HG02884 (cell line): ENCODE results near the gene TROAP.
"Not testable (repeated sequence)": the region's sequence is repeated elsewhere in the genome, so short reads cannot be mapped to it uniquely, and the experiment has no call there.

ENCODE experiments used
- ATAC-seq: cut with Tn5 transposase; IDR thresholded peaks from one replicate; pipeline ENCODE4 v1.9.1; 2021; ENCODE audit warnings: mild to moderate bottlenecking, moderate library complexity; ENCODE audit not compliant: unreplicated experiment

Gene TROAP

DNA sequence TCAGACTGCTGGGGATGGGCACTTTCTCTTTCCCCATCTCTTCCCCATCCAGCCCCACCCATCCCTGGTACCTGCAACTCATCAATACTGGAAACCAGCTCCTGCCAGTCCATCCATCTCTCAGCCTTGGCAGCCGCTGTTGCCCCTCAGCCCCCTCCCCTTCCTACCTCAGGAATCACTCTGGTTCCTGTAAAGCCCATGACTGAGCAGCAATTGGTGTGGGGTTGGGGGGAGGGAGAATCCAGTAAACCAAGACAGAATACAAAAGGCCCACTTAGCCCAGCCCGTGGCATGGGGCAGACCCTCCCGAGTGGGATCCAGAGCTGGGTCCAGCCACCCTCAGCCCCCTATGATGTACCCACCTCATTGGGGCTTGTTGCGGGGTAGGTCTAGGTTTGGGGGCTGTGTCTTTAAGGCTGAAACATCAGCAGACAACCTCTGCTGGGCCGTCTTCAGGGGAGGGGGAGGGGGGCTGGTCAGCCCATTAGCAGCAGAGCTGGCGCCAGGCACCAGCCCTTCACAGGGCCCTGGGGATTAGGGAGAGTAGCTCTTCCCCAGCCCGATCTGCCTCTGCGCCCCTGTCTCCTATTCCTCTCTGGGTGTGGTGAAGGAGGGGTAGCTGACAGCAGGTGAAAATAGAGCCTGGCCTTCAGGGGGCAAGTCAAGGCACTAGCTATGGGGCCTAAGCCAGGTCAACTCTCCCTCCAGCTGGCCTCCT is 28.8 kb upstream of the TROAP start:
- ATAC-seq = no peak

DNA sequence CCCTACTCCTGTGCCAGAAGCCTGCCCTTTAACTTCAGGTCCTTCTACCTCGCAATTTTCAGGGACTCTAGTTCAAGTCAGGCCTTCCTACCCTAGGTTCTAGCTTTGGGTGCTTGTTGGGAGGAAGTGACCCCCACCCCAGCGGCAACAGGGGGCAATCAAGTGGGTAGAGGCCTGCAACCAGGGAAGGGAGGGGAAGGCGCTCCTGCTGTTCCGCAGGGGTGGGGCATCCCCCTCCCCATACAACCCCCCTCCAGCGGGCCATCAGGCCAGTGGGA is 28.3 kb upstream of the TROAP start:
- no peak for ATAC-seq

DNA sequence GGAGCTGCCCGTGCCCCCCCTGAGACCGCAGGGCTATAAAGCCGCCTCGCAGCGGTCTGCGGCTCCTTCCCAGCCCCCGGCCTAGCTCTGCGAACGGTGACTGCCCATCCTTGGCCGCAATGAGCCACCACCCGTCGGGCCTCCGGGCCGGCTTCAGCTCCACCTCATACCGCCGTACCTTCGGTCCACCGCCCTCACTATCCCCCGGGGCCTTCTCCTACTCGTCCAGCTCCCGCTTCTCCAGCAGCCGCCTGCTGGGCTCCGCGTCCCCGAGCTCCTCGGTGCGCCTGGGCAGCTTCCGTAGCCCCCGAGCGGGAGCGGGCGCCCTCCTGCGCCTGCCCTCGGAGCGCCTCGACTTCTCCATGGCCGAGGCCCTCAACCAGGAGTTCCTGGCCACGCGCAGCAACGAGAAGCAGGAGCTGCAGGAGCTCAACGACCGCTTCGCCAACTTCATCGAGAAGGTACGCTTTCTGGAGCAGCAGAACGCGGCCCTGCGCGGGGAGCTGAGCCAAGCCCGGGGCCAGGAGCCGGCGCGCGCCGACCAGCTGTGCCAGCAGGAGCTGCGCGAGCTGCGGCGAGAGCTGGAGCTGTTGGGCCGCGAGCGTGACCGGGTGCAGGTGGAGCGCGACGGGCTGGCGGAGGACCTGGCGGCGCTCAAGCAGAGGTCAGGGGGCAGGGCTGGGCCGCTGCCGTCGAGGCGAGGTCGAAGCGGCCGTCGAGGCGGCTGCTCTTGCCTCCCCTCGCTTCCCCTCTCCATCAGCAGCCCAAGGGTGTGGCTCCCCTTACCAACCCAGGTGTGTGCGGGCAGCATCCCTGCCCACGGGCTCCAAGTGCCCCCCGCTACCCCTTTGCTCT is 27.7 kb upstream of the TROAP start, which contains the start of gene PRPH:
Gene PRPH, plus strand, starts transcription at position 66 of the 855 bp plus-strand sequence. Its CDS starts 54 bp downstream, at position 120.
- no peak for ATAC-seq

DNA sequence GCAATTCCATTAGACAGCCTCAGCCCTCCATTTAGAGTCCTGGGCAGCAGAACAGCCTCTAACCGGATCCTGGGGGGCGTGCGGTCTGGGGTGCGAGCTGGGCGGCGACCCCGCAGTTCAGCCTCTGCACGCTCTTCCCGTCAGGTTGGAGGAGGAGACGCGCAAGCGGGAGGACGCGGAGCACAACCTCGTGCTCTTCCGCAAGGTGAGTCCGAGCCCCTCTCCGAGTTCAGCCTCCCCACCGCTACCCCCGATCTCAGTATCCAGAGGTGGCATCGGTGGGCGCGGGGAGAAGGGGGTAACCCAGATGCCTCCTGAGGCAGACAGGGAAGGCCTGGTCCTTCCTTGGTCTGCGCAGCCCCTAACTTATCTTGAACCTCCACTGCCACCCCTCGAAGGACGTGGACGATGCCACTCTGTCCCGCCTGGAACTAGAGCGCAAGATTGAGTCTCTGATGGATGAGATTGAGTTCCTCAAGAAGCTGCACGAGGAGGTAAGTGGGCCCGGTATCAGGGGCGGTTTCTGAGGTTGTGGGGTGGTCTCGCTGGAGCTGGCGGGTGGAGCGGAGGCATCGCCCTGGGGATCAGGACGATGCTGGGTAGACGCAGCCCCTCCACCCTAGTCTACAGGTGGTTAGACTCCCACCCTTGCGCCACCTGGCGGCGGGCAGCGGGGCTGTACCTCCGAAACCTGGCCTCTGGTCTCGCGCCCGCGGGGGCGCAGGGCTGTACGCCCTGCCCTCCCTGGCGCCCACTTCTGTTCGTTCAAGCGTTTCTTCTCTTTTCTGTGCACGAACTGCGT is 26.8 kb upstream of the TROAP start:
- ATAC-seq = no peak

DNA sequence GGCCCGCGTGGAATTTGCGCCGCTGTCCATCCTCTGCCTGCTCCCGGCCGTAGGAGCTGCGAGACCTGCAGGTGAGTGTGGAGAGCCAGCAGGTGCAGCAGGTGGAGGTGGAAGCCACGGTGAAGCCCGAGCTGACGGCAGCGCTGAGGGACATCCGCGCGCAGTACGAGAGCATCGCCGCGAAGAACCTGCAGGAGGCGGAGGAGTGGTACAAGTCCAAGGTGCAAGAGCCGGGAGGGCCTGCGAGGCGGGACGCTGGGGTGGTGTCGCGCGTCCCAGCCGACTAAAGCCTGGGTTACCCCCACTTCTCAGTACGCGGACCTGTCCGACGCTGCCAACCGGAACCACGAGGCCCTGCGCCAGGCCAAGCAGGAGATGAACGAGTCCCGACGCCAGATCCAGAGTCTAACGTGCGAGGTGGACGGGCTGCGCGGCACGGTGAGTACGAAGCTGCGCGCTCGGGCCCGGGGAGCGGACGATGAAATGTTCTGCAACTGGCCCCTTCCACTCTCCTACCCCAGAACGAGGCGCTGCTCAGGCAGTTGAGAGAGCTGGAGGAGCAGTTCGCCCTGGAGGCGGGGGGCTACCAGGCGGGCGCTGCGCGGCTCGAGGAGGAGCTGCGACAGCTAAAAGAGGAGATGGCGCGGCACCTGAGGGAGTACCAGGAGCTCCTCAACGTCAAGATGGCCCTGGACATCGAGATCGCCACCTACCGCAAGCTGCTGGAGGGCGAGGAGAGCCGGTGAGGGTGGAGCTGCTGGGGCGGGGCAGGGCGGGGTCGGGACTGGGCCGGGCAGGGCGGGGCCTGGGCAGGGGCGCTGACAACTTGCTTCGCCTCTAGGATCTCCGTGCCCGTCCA is 26.0 kb upstream of the TROAP start:
- ATAC-seq = no peak

DNA sequence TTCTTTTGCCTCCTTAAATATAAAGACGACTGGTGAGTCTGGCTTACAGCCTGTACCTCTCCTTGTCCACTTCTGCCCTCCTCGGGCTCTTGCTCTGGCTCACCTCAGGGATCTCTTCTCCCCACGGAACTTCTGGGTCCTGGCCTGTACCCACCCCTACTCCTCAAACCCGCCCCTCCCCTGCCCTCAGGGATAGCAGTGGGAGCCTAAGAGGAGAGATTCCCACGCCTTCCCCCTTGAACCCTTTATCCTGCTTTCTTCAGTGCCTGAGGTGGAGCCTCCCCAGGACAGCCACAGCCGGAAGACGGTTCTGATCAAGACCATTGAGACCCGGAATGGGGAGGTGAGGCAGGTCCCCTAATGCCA is 25.4 kb upstream of the TROAP start:
- no peak for ATAC-seq

DNA sequence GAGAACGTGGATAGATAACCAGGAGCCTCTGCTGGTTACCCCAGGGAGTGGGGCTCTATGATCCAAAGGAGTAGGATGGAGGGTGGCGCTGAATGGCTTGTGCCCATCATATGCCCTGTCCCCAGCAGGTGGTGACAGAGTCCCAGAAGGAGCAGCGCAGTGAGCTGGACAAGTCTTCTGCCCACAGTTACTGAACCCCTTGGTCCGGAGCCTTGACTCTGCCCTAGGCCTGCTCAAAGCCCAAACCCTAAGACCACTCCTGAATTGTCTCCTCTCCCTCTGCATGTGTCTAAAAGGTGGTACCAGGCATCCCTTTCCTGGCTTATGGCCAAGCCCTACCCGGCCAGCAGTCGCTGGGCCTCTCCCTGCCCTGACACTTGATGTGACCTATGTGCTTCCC is 24.9 kb upstream of the TROAP start:
- no peak for ATAC-seq

DNA sequence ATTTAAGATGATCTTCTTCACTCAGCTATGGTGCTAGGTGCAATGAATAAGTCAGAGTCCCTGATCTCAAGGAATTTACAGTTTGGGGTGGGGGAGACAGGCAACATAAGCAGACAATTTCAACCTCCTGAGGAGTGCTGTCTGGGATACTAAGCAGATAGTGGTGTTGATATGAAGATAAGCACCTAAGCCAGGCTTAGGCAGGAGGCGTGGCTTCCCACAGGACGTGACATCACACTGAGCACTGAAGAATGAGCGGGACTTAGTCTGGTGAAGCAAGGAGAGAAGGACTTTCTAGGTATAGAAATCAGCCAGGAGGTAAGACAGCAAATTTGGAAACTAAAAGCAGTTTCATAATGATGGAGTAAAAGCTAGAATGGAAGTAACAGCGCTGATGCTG is 21.3 kb upstream of the TROAP start:
- no peak for ATAC-seq

DNA sequence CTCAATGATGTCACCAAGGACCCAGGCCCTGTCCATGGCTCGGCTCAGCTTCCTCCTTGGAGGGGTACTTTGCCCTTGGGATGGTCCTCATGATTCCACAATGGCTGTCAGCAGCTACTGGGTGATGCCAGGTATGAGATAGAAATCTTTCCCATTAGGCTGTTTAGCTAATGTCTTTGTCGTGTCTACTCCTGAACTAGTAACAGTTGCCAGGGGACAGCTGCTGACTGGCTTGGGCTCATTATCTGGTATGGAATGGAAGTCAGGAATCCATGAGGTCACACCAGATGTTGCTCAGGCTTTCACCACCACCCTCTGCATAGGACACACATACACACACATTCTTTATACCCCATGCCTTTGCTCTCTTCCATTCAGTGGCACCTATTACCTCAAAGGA is 18.9 kb upstream of the TROAP start:
- ATAC-seq = no peak

DNA sequence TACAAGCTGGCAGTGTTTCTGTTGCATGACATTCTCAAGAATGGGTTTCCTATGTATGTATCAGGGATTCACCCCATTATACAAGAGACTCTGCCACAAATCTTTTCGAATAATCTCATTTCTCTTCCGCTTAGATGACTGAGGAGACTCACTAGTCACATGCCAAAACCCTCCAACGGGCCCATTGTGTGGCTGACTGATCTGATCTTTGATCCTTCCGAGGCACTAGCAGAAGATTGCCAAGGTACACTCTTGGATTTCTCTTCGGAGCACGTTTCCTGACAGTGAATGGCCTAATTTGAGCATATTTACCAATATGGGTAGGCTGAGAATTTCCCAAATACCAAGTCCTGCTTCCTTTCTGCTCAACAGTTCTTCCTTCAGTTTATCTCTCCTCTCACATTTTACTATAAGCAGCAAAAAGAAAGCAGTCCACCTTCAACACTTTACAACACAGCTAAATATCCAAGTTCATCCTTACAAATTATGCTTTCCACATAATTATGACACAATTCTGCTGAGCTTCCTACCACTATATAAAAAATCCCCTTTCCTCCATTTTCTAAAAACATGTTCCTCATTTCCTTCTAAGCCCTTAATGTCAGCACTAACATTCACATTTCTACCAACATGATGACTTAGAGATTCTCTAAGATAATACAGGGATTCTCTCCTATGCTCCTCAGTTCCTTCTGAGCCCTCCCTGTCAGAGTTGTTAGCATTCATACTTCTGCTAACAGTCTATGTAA is 17.1 kb upstream of the TROAP start:
- no peak for ATAC-seq

DNA sequence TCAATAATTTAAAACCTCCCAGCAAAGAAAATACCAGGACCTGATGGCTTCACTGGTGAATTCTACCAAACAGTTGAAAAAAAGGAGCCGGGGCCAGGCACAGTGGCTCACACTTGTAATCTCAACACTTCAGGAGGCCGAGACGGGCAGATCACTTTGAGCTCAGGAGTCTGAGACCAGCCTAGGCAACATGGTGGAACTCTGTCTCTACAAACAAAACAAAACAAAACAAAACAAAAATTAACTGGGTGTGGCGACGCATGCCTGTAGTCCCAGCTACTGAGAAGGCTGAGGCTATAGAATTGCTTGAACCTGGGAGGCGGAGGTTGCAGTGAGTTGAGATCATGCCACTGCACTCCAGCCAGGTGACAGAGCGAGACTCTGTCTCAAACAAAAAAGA is 13.7 kb upstream of the TROAP start:
- no peak for ATAC-seq

DNA sequence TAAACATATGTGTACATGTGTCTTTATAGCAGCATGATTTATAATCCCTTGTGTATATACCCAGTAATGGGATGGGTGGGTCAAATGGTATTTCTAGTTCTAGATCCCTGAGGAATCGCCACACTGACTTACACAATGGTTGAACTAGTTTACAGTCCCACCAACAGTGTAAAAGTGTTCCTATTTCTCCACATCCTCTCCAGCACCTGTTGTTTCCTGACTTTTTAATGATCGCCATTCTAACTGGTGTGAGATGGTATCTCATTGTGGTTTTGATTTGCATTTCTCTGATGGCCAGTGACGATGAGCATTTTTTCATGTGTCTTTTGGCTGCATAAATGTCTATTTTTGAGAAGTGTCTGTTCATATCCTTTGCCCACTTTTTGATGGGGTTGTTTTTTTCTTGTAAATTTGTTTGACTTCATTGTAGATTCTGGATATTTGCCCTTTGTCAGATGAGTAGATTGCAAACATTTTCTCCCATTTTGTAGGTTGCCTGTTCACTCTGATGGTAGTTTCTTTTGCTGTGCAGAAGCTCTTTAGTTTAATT is 12.5 kb upstream of the TROAP start:
- ATAC-seq = not testable (repeated sequence)

DNA sequence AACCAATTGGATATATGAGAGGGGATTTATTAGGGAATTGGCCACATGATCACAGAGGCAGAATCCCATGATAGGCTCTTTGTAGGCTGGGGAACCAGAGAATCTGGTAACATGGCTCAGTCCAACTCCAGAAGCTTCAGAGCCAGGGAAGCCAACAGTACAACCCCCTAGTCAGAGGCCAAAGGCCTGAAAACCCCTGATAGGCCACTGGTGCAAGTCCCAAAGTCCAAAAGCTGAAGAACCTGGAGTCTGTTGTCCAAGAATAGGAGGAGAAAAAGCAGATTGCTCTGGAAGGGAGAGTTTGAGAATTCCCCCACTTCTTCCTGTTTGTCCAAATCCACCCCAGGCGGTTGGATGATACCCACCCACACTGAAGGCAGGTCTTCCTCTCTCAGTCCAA is 8.2 kb upstream of the TROAP start:
- ATAC-seq = no peak

DNA sequence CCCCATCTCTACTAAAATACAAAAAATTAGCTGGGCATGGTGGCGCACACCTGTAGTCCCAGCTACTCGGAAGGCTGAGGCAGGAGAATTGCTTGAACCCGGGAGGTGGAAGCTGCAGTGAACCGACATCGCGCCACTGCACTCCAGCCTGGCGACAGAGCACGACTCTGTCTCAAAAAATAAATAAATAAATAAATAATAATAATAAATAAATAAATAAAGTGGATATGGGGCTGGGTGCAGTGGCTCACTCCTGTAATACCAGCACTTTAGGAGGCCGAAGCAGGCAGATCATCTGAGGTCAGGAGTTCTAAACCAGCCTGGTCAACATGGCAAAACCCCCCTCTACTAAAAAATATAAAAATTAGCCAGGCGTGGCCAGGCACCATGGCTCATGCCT is 5.9 kb upstream of the TROAP start:
- not testable (repeated sequence) for ATAC-seq

DNA sequence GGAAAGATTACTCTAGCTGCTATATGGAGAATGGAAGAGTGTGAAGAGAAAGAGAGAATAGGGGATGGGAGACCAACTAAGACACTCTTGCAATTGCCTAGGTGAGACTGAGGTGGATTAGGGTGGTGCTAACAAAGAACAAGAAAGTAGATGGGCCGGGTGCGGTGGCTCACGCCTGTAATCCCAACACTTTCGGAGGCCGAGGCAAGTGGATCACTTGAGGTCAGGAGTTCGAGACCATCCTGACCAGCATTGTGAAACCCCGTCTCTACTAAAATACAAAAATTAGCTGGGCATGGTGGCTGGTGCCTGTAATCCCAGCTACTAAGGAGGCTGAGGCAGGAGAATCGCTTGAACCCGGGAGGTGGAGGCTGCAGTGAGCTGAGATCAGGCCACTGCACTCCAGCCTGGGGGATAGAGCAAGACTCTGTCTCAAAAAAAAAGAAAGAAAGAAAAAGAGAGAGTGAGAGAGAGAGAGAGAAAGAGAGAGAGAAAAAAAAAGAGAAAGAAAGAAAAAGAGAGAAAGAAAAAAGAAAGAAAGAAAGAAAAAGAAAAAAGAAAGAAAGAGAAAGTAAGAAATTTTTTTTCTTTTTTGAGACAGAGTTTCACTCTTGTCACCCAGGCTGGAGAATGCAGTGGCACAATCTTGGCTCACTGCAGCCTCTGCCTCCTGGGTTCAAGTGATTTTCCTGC is 2.5 kb upstream of the TROAP start:
- not testable (repeated sequence) for ATAC-seq

DNA sequence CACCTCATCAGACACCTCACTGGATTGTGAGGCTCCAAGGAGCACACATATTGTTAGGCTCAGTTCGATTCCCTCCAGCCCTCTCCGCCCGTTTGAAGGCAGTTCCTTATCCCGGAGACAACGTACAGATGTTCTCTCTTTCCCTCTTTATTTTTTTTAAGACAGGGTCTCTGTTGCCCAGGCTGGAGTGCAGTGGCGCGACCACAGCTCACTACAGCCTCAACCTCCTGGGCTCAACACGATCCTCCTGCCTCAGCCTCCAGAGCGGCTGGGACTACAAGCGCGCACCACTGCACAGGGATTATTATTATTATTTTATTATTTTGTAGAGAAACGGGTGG is 718 bp upstream of the TROAP start:
- ATAC-seq = no peak

DNA sequence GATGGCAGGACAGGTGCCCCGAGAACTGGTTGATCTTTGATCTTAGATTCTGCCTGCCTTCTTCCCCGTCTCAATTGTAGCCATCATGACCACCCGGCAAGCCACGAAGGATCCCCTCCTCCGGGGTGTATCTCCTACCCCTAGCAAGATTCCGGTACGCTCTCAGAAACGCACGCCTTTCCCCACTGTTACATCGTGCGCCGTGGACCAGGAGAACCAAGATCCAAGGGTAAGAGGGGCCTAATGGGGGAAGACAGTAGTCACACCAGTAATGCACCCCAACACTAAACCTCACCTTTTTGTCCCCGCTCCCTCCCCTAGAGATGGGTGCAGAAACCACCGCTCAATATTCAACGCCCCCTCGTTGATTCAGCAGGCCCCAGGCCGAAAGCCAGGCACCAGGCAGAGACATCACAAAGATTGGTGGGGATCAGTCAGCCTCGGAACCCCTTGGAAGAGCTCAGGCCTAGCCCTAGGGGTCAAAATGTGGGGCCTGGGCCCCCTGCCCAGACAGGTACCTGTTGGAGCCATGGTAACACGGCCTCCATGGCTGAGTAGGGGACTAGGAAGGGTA is 556 bp downstream of the TROAP start:
- ATAC-seq = no peak

DNA sequence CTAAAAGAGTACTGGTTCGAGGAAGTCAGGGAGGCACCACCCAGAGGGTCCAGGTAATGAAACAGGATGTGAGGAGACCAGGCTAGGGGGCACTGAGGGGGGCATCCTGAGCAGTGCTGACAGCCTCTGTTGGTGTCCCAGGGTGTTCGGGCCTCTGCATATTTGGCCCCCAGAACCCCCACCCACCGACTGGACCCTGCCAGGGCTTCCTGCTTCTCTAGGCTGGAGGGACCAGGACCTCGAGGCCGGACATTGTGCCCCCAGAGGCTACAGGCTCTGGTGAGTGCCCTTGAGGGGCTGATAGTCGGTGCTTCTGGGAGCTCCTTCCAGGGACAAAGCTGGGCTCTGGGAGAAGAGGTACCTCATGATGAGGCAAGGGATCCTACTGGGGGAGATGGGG is 2.6 kb downstream of the TROAP start:
- ATAC-seq = no peak

DNA sequence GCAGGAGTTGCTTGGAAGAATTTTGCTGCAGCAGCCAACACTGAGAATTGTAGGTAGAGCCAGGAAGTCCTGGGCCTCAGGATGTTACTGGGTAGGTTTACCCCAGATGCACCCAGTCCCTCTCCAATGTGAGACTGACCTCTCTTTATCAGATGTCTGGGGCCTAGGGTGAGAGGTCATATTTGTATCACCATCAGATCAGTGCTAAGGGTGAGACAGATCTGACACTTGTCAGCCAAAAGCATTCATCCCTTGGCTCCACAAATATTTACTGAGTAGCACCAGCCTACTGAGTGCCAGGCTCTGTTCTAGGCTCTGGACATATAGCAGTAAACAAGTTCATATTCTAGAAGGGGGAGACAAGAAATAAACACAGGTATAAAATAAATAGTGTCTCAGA is 4.3 kb downstream of the TROAP start:
- no peak for ATAC-seq
